ENCODE data around the gene LRRTM3. TPM values are rescaled to one million over a fixed set of nuclear protein-coding genes. Genes with fewer than 3 reads are reported as not detected.

The LRRTM3 gene
- total RNA-seq, 1 experiment from 2014 or later = not detected

GRCh38 chr10:66928776-66929175 lies 2.9 kb downstream of the LRRTM3 start:
- no peak for DNase-seq (ENCODE audit: low read depth, low spot score)
- in situ Hi-C loops (cut with HindIII; ENCODE audit: low pct_unique_long_range_greater_than_20kb, low sequenced_read_pairs) = no loop called here

GRCh38 chr10:66929375-66929774 lies 3.5 kb downstream of the LRRTM3 start:
- DNase-seq (ENCODE audit: low read depth, low spot score) = no peak
- in situ Hi-C loops (cut with HindIII; ENCODE audit: low pct_unique_long_range_greater_than_20kb, low sequenced_read_pairs) = no loop called here

- in situ Hi-C loops (cut with HindIII; ENCODE audit: low pct_unique_long_range_greater_than_20kb, low sequenced_read_pairs) = no loop called here
- DNase-seq (ENCODE audit: low read depth, low spot score) = peak; percentile 61
These were observed 5.6 kb downstream of the LRRTM3 start for GRCh38 chr10:66931340-66931948.

DNA sequence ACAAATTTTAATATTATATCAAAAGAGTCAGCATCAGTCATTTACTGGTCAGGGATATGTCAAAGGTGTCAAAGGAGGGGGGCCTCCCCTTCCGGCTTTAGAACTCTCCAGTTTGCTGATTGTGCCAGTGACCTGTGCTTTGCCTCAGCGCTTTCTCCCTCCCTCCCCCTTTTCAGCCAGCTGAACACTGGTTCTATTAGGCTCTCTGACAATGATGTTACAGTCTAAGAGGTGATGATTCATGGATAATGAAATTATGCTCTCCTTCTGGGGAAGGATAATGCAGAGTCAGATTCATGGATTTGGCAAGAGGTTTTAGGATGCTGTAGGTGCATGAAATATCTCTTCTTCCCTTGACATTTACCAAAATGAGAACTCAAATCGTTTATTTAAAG lies 6.1 kb downstream of the LRRTM3 start:
- peak; percentile 32 for DNase-seq (ENCODE audit: low read depth, low spot score)
- in situ Hi-C loops (cut with HindIII; ENCODE audit: low pct_unique_long_range_greater_than_20kb, low sequenced_read_pairs) = no loop called here

GRCh38 chr10:66934711-66935110 lies 8.9 kb downstream of the LRRTM3 start:
- in situ Hi-C loops (cut with HindIII; ENCODE audit: low pct_unique_long_range_greater_than_20kb, low sequenced_read_pairs) = no loop called here
- DNase-seq (ENCODE audit: low read depth, low spot score) = no peak

GRCh38 chr10:66940965-66941364 lies 15.1 kb downstream of the LRRTM3 start:
- in situ Hi-C loops (cut with HindIII; ENCODE audit: low pct_unique_long_range_greater_than_20kb, low sequenced_read_pairs) = no loop called here
- no peak for DNase-seq (ENCODE audit: low read depth, low spot score)

DNA sequence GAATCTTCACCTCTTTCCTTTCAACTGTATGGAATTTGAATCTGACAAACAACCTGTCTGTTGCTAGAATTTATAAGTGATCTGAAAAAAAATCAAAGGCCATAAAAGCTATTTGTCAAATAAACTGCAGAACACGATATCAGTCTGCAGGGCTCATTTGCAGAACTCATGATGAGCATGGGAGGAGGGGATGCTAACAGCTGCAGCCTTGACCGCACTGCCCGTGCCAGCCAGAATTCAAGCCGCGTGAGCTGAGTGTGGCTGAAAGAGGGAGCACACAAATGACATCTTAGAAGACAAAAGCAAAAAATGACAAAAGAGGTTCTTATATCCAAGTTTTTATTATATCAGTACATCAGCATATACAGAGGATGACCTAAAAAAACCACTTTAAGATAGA lies 15.7 kb downstream of the LRRTM3 start:
- DNase-seq (ENCODE audit: low read depth, low spot score) = no peak
- in situ Hi-C loops (cut with HindIII; ENCODE audit: low pct_unique_long_range_greater_than_20kb, low sequenced_read_pairs) = no loop called here

- in situ Hi-C loops (cut with HindIII; ENCODE audit: low pct_unique_long_range_greater_than_20kb, low sequenced_read_pairs) = no loop called here
- no peak for DNase-seq (ENCODE audit: low read depth, low spot score)
These were observed 16.6 kb downstream of the LRRTM3 start for GRCh38 chr10:66942407-66942806.

GRCh38 chr10:66943590-66943989 lies 17.8 kb downstream of the LRRTM3 start:
- in situ Hi-C loops (cut with HindIII; ENCODE audit: low pct_unique_long_range_greater_than_20kb, low sequenced_read_pairs) = no loop called here
- DNase-seq (ENCODE audit: low read depth, low spot score) = no peak

- in situ Hi-C loops (cut with HindIII; ENCODE audit: low pct_unique_long_range_greater_than_20kb, low sequenced_read_pairs) = no loop called here
These were observed 26.1 kb downstream of the LRRTM3 start for GRCh38 chr10:66951896-66952295.

GRCh38 chr10:66958466-66958865 lies 32.6 kb downstream of the LRRTM3 start:
- in situ Hi-C loops (cut with HindIII; ENCODE audit: low pct_unique_long_range_greater_than_20kb, low sequenced_read_pairs) = no loop called here
- no peak for DNase-seq (ENCODE audit: low read depth, low spot score)

More at GRCh38 chr10:66951896-66952295, 26.1 kb downstream of the LRRTM3 start:
- no peak for DNase-seq (ENCODE audit: low read depth, low spot score)

GRCh38 chr10:66964946-66965345 lies 39.1 kb downstream of the LRRTM3 start:
- in situ Hi-C loops (cut with HindIII; ENCODE audit: low pct_unique_long_range_greater_than_20kb, low sequenced_read_pairs) = no loop called here
- DNase-seq (ENCODE audit: low read depth, low spot score) = no peak

GRCh38 chr10:66980246-66980815 lies 54.5 kb downstream of the LRRTM3 start:
- in situ Hi-C loops (cut with HindIII; ENCODE audit: low pct_unique_long_range_greater_than_20kb, low sequenced_read_pairs) = no loop called here
- DNase-seq (ENCODE audit: low read depth, low spot score) = no peak

- no peak for DNase-seq (ENCODE audit: low read depth, low spot score)
- in situ Hi-C loops (cut with HindIII; ENCODE audit: low pct_unique_long_range_greater_than_20kb, low sequenced_read_pairs) = no loop called here
These were observed 55.7 kb downstream of the LRRTM3 start for GRCh38 chr10:66981361-66982052.

GRCh38 chr10:66982053-66982420 lies 56.2 kb downstream of the LRRTM3 start:
- in situ Hi-C loops (cut with HindIII; ENCODE audit: low pct_unique_long_range_greater_than_20kb, low sequenced_read_pairs) = no loop called here
- DNase-seq (ENCODE audit: low read depth, low spot score) = no peak

- in situ Hi-C loops (cut with HindIII; ENCODE audit: low pct_unique_long_range_greater_than_20kb, low sequenced_read_pairs) = no loop called here
- DNase-seq (ENCODE audit: low read depth, low spot score) = peak; percentile 0
These were observed 57.1 kb downstream of the LRRTM3 start for GRCh38 chr10:66982792-66983474.

GRCh38 chr10:66983475-66983818 lies 57.6 kb downstream of the LRRTM3 start:
- in situ Hi-C loops (cut with HindIII; ENCODE audit: low pct_unique_long_range_greater_than_20kb, low sequenced_read_pairs) = no loop called here
- DNase-seq (ENCODE audit: low read depth, low spot score) = no peak

DNA sequence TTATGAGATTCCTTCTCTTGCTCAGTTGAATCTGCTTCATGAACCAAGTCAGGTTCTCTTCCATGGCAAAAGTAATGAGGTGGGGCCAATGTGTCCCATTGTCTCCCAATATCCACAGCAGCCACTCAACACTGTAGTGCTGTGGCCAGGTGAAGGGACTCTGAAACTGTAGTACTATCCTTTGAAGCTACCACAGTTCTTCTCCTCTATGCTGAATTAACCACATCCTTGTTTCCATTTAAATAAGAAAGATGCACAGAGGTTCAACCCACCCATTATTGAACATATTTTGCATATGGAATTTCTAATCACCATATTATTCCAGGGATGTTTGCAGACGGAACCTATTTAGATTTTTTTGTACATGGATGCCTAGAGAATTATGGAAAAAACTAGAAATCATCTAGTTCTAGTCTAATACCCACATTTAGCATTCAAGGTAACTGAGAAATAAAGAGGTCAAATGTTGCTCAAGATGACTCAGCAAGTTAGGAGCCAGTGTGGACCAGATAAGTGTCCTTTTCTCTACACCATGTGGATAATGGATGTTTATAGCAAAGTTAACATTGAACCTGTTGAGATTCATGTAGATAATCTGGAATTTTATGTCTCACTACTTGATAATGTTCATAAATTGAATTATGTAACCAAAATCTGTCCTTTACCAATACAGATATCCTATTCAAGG lies 64.5 kb downstream of the LRRTM3 start:
- in situ Hi-C loops (cut with HindIII; ENCODE audit: low pct_unique_long_range_greater_than_20kb, low sequenced_read_pairs) = no loop called here
- DNase-seq (ENCODE audit: low read depth, low spot score) = no peak
